ENCODE measurements around the gene SMIM44.

- TF ChIP-seq POLR2A (IDR thresholded peaks at IDR 0.05) (no peak), POLR2AphosphoS5 (IDR thresholded peaks at IDR 0.05) (no peak)
- TF ChIP-seq, protein P1, sequence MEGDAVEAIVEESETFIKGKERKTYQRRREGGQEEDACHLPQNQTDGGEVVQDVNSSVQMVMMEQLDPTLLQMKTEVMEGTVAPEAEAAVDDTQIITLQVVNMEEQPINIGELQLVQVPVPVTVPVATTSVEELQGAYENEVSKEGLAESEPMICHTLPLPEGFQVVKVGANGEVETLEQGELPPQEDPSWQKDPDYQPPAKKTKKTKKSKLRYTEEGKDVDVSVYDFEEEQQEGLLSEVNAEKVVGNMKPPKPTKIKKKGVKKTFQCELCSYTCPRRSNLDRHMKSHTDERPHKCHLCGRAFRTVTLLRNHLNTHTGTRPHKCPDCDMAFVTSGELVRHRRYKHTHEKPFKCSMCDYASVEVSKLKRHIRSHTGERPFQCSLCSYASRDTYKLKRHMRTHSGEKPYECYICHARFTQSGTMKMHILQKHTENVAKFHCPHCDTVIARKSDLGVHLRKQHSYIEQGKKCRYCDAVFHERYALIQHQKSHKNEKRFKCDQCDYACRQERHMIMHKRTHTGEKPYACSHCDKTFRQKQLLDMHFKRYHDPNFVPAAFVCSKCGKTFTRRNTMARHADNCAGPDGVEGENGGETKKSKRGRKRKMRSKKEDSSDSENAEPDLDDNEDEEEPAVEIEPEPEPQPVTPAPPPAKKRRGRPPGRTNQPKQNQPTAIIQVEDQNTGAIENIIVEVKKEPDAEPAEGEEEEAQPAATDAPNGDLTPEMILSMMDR (IDR thresholded peaks at IDR 0.05): no peak
Measured at GRCh38 chr19:3452171-3452941, 30.9 kb downstream of the SMIM44 start.
